Body of pancreas (tissue), 4 donors: ENCODE data around the gene RAPGEF5.

Experiments used
- CTCF ChIP-seq, 7 experiments: fragments of 450-650 bp in 4 of 7; fragments of 200-600 bp in 3 of 7; sonication (generic) in 3 of 7; IDR thresholded peaks; one replicate each; pipeline ENCODE4 v1.5.1; 2016 to 2019; ENCODE audit warnings: antibody characterized with exemption in 7 of 7
- POLR2A ChIP-seq, 3 donors: fragments of 450-650 bp; IDR thresholded peaks; one replicate each; pipeline ENCODE4 v1.6.1; 2016; ENCODE audit warnings: antibody characterized with exemption in 3 of 3, mild to moderate bottlenecking in 2 of 3

DNA sequence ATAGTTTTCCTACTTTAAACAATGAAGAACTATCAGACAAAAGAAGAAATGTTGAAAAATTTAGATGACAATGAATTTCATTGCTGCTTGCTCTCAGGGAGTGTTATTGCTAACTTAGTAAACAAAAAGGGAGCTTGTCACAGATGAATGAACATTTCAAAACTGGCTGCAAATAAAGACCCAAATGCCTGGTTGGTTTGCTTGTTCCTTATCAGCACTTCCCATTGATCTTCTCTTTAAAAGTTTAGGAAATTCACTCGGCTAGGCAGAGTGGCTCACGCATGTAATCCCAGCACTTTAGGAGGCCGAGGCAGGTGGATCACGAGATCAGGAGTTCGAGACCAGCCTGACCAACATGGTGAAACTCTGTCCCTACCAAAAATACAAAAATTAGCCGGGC lies 167.2 kb downstream of the RAPGEF5 start:
- TF ChIP-seq CTCF (IDR thresholded peaks at IDR 0.05): no peak
- no peak for TF ChIP-seq POLR2A (IDR thresholded peaks at IDR 0.05)
